Right lobe of liver (tissue), 4 donors: Measurements from ENCODE around the gene HPRT1.

Source experiments
- CTCF ChIP-seq, 4 donors: fragments of 200-600 bp in 3 of 4; fragments of 450-650 bp in 1 of 4; IDR thresholded peaks; one replicate each; pipeline versions ENCODE4 v1.5.1 to v1.8.0; 2016 to 2022; ENCODE audit warnings: antibody characterized with exemption in 4 of 4, mild to moderate bottlenecking in 2 of 4
- POLR2A ChIP-seq: fragments of 450-650 bp; IDR thresholded peaks from one replicate; pipeline ENCODE4 v1.6.1; 2017; ENCODE audit warnings: antibody characterized with exemption, mild to moderate bottlenecking
- donor health status: DM: no; HTN: no; CAD: no.
- donor health status: DM: no; HTN: no; CAD: no.
- donor health status: DM: no; HTN: yes; CAD: no.

- TF ChIP-seq CTCF (IDR thresholded peaks at IDR 0.05), result no peak
- no peak for TF ChIP-seq POLR2A
Observed at GRCh38 chrX:134453631-134454030, 6.3 kb upstream of the HPRT1 start.
